DMS153 treated with DMSO at 0.1 percent for 48 hours (cell line): ENCODE results near the gene GPRC6A.

Experiments used
- DNase-seq: peaks from one replicate; lab custom pipeline; 2025; ENCODE audit not compliant: unreplicated experiment; lab: John Stamatoyannopoulos, UW

GPRC6A gene

DNA sequence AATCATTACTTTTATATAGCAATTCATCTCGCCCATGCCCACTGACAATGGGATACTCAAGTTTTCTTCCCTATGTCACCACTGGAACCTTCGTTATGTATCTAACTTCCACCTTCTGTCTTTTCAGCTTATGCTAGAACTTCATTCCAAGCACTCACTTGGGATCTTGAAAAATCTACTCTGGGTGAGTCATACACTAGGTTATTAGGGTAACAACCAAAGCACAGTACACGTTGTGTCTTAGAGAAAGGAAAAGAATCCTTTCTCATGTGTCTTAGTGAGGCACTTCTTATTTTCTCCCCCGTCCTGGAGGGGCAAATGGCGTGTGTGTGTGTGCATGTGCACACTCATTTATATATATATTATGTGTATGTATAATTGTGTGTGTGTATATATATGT, 45.0 kb downstream of the GPRC6A start:
- DNase-seq: no peak

DNA sequence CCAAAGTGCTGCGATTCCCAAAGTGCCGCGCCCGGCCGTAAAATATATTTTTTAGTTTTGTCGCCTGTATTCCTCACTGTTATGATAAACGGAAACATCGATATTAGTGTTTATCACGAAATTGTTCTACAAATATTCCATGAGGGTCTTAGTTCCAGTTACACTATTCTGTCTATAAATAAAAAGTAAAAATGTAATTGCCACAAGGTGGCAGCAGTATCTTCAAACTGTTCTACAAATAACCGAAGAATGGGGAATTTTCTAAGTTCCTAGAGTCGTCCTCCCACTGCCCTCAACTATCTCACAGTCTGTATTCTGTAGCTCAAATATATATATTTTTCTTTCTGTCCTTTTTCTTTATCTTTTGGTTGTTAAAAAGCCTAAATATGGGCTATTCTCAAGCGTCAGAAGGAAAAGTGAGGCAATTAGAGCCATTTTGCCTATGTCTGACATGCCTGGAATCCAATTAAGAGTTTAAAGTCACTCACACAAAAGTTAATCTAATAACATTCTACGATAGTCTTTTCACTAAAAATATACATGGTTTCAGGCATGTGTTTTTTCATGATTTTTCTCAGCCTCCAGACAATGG, 49.2 kb downstream of the GPRC6A start:
- peak; percentile 32 for DNase-seq

DNA sequence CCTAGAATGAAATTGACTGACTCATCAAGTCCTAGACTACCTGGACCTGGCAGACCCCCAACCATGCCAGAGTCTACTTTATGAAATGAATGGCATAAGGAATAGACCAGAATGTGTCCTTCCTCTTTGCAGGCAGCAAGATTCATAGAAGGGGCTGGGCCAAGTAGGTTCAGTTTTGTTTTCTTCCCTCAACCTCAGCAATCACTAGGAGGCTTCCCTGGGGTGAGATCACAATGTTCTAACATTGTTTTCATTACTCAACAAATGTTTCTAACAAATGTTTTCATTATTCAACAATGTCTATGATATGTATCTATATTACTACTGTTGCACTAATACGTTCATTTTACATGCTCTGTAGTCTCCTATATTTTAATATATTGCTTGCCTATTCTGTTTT, 55.0 kb downstream of the GPRC6A start:
- no peak for DNase-seq

DNA sequence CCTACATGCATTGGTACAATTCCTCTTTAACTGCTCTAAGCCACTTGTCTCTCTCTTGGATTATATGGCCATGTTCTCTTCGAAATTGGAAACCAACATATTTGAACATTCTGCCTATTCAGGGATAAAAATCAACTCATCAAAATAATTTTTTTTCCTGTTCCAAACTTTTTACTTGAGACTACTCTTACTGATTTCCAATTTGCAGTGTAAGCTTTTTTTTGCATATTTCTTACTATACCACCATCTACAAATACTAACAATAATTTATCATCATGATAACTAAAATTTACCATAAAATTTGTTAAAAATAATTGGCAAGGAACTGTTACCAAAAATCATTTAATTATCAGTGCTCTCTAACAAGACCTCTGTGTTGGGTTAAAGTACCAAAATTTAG, 56.4 kb downstream of the GPRC6A start:
- DNase-seq: no peak

DNA sequence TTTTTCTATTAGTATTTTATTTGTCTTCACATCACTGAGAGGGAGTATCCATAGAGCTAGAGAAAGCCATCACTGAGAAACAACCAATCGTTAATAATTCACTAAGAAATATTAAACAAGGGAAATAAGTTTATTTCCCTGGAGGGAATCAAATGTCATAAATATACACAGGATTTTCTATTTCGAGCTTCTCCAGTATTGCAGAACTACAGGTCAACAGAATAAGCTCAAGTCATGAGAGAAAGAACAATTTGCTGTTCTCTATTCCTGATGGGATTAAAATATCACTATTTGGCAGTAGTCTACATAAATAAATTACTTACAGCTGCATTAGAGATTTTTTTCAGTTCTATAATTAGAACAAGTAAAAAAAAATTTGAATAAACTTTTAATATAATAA, 61.2 kb downstream of the GPRC6A start:
- DNase-seq: no peak

DNA sequence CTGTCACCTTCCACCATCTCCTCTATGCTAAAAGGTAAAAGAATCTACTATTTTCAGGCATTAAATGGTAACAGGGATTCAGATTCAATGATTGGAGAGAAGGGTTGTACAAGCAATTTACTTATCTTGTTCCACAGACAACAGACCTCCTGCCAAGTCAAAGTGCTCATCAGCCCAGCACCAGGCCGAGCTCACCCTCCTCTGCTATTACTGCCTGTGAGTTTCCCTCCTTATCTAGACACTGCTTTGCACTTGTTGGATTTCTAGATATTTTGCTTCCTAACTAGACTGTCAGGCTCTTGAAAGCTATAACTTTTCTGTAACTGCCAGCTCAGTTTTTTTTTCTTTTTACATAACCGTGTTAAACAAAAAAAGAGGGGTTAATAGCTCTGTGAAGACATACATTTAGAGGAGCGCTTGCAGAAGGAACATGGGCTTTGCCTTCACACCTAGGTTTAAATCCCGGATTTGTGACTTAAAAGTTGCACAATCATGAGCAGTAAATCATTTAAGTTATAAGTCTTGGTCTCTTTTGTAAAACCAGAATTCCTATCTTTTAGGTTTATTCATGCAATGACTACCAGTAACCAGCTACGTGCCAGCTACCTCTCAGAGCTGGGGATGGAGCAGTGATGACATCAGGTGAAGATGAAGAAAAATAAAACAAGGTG, 62.2 kb downstream of the GPRC6A start:
- no peak for DNase-seq

DNA sequence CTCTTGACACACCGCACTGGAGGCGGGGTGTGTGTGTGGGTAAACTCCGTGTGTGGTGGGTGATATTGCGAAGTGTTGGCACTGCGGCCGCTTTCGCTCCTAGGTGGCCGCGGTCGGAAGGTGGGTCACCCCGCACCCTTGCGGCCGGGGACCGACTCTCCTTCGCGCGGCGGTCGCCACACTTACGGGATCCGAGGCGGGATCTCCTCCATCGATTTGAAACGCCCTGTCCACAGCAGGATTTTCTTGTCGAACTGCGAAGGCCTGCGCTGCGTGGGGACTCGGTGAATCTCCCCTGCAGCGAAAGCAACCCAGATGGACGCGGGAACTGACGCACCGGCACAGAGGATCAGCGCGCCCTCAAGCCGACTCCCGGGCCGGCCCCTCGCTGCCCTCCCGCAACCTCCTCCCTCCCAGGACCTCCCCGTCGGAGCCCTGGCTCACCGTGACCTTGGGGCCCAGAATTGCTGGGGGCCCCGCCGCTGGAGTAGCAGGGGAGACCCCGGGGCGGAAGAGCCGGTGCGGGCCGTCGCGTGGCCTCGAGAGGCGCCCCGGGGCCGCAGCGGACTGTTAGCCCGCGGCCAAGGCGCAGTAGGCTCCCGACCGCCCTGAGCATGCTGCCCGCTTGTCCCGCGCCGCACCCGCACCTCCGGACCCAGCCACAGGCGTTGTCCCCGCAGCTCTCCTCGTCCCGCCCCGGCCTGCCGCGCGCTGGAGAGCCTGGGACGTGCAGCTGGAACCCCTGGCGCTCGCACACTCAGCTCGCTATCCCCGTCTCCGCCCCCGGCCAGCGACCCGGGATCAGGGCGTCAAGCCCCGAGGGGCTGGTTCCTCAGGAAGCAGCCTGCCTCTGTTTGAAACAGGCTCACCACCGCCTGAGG, 63.7 kb downstream of the GPRC6A start, which contains the start of gene FAM162B:
Gene FAM162B, minus strand, starts transcription at position 759 of the 881 bp plus-strand sequence. Its CDS starts 143 bp downstream, at position 616.
- no peak for DNase-seq

DNA sequence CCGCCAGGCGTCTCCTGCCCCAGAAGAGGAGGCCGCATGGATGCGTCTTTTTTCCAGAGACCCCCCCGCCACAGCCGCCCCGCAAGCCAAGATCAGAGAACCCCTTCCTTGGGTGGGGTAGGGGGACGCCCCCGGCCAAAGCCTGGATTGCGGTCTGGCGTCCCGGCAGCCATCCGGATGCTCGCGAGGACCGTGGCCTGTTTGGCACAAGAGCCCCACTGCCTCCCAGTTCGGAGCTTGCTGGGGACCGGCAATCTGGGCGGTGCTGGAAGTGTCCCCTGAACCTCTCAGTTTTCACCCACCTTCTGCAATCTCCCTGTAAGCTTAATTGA, 64.3 kb downstream of the GPRC6A start:
- DNase-seq: no peak

DNA sequence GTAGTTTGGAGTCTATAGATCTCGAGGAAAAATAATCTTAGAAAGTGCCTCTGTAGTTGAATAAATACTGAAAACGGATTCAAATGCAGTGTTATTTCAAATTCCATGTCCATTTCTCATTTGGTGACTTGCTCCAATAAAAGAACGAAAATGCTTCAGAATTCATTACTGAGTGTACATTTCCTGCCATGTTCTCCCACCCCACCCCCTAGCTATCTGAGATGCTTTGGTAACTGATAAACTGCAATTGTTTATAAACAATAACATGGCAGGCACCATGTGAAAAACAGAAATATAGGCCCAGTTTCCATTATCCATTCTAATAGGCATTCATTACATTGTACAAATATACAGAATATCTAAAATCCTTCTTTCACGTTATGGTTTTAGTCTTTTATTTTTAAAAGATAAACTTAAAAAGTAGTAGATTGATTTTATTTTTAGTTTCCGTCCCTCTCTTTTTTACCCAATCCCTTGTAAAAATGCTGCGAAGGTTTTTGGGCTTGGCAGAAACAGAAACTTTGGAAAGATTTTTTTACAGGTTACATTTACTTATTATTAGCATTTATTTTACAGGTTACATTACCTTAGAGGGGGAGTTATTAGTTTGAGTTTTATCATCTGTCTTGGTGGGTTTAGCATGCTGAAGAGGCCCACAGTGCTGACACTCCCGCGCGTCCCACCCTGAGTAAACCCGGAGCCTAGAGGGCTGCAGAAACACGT, 64.8 kb downstream of the GPRC6A start:
- DNase-seq: no peak

DNA sequence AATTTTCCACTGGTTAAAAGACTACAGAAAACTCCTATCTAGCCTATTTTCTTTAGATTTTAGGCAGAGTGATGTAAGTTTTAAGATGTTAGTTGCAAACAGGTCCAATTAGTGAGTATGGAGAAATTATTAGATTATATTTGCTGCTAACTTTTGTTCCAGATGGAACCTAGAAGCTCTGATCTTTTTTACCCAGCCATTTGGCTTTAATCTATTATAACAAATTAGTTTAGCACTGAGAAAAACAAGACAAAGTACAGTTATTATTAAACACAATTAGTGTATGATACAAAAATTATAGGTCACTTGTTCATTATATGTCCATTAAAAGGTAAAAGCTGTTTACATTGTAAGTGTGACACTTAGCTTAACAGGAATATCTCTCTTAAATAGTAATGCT, 65.8 kb downstream of the GPRC6A start:
- no peak for DNase-seq

DNA sequence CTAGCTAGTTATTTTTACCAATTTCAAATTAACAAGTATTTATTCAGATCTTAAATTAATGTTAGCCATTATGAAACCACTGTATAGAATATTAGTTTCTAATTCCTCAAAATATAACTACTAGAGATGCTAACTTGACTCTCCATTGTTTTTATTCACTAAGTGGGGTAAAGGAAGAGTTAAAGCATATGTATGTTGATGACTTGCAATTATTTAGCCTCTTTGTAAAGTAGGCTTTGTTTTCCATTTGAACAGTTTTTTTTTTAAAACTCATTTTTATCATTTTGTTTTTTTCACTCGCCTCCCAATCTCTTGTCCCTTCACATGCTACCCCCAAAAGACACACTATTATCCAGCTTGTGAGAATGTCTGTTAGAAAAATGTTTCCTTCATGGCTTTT, 66.6 kb downstream of the GPRC6A start:
- DNase-seq: no peak

DNA sequence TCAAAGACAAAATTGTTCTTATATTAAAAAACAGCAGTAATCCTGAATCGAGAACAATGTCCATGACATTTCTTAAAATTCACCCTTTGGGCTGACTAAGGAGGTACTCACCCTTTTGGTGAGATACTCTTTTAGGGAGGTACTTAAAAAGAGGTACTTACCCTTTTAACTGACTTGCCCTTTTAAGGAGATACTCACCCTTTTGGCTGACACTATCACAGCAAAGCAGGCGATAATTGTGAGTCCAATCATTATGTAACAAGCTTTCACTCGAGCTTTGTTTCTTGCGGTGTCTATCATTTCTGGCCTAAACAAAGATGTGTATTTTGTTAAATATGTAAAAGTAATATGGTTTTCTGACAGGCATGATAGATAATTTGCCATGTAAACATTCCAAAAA, 67.1 kb downstream of the GPRC6A start:
- no peak for DNase-seq

DNA sequence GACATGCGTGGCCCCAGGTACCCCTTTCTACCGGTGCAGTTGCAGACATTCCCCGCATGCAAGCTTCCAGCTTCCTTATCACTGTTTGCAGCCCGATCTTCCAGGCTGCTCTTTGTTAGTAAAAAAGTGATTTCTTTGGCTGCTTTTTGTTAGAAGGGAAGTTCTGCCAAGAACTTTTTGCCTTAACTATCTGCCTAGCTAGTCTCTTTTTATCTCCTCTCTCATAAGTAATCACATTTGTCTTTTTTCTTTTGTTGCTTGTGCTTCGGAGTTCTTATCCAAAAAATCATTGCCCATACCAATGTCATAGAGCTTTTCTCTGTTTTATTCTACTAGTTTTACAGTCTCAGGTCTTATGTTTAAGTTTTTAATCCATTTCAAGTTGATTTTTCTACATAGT, 83.7 kb downstream of the GPRC6A start:
- DNase-seq: no peak
